WTC11 (cell line): ENCODE results near the gene SLC51B.

Experiments used
- CTCF ChIP-seq: fragments of 200-600 bp; IDR thresholded peaks from 2 replicates; pipeline ENCODE4 v1.8.0; 2022; ENCODE audit warnings: antibody characterized with exemption
- FOXJ3 ChIP-seq: sonication (generic); formaldehyde crosslinking; IDR thresholded peaks from 2 replicates; pipeline ENCODE4 v1.9.0; 2021; ENCODE audit warnings: missing genetic modification reagents, mild to moderate bottlenecking, borderline replicate concordance
- FOXP4 ChIP-seq: sonication (generic); formaldehyde crosslinking; IDR thresholded peaks from 2 replicates; pipeline ENCODE4 v1.8.0; 2022; ENCODE audit warnings: mild to moderate bottlenecking, missing genetic modification reagents
- MAX ChIP-seq: sonication (generic); formaldehyde crosslinking; IDR thresholded peaks from 2 replicates; pipeline ENCODE4 v1.8.0; 2022; ENCODE audit warnings: mild to moderate bottlenecking, missing genetic modification reagents
- NFATC4 ChIP-seq: fragments of 250-450 bp; sonication (Bioruptor Pico); IDR thresholded peaks from 2 replicates; pipeline ENCODE4 v1.9.0; 2021; ENCODE audit warnings: mild to moderate bottlenecking
- SP1 ChIP-seq: sonication (generic); formaldehyde crosslinking; conservative IDR thresholded peaks from 2 replicates; pipeline ENCODE4 v1.8.1; 2022; ENCODE audit warnings: missing genetic modification reagents
- STAT6 ChIP-seq: sonication (generic); formaldehyde crosslinking; conservative IDR thresholded peaks from 2 replicates; pipeline ENCODE4 v1.8.1; 2023; ENCODE audit warnings: mild to moderate bottlenecking, low read depth, missing genetic modification reagents, moderate library complexity
- ZNF219 ChIP-seq: sonication (generic); formaldehyde crosslinking; IDR thresholded peaks from 2 replicates; pipeline ENCODE4 v1.8.0; 2023; ENCODE audit warnings: missing genetic modification reagents, mild to moderate bottlenecking, borderline replicate concordance
- ZSCAN18 ChIP-seq: fragments of 250-450 bp; sonication (Bioruptor Pico); IDR thresholded peaks from 2 replicates; pipeline ENCODE4 v2.1.2; 2022; ENCODE audit warnings: mild to moderate bottlenecking, moderate library complexity

- no peak for TF ChIP-seq CTCF
- TF ChIP-seq FOXP4 (CRISPR knock-in tag), result no peak
- no peak for TF ChIP-seq MAX (CRISPR knock-in tag)
- TF ChIP-seq NFATC4, result no peak
- TF ChIP-seq SP1 (CRISPR knock-in tag), result no peak
- no peak for TF ChIP-seq ZNF219 (CRISPR knock-in tag)
- no peak for TF ChIP-seq STAT6 (CRISPR knock-in tag)
- TF ChIP-seq ZSCAN18 (CRISPR knock-in tag), result no peak
- no peak for TF ChIP-seq FOXJ3 (CRISPR knock-in tag)
Measured at GRCh38 chr15:65099336-65099735, 54.1 kb downstream of the SLC51B start.
